PC-9 (cell line): ENCODE data around the gene EXTL1.

ENCODE experiments used
- CTCF ChIP-seq: fragments of 200-600 bp; sonication (generic); conservative IDR thresholded peaks from 2 replicates; pipeline ENCODE4 v1.6.1; 2017; ENCODE audit warnings: mixed run types, antibody characterized with exemption, mild to moderate bottlenecking, moderate library complexity
- EZH2 ChIP-seq: fragments of 200-600 bp; sonication (generic); IDR thresholded peaks from 2 replicates; pipeline ENCODE4 v1.8.0; 2017; ENCODE audit warnings: antibody characterized with exemption, low read depth

- no peak for TF ChIP-seq CTCF
- TF ChIP-seq EZH2: no peak
Measured at GRCh38 chr1:25992689-25993171, 28.8 kb upstream of the EXTL1 start.
